LNCAP (cell line): ENCODE measurements around the gene PMF1.

ENCODE experiments used
- CTCF ChIP-seq: fragments of 450-650 bp; IDR thresholded peaks from 2 replicates; pipeline ENCODE4 v1.5.1; 2017; ENCODE audit warnings: mild to moderate bottlenecking

PMF1 gene

GRCh38 chr1:156284112-156284511 lies 71.3 kb downstream of the PMF1 start, which contains the start of gene TMEM79:
TMEM79 (plus strand) TSS chr1:156284325; CDS start chr1:156285227, 902 bp downstream.
- TF ChIP-seq CTCF, result no peak

GRCh38 chr1:156284757-156285156 lies 72.0 kb downstream of the PMF1 start:
- TF ChIP-seq CTCF, result no peak

GRCh38 chr1:156285437-156285836 lies 72.6 kb downstream of the PMF1 start:
- TF ChIP-seq CTCF, result no peak

GRCh38 chr1:156286061-156286460 lies 73.3 kb downstream of the PMF1 start:
- TF ChIP-seq CTCF, result no peak
